Trophoblast cell (in vitro differentiated cells and primary cell): ENCODE data around the gene BABAM2.

Source experiments
- DNase-seq, 2 donors: peaks; one replicate each; pipeline ENCODE4 v3.0.0-alpha.2; 2016
- H2AFZ ChIP-seq: 2 replicates; pipeline ENCODE4 v1.6.1; 2013; ENCODE audit warnings: low read length, moderate library complexity, mild to moderate bottlenecking; ENCODE audit not compliant: insufficient read depth, poor library complexity
- H2AK5ac ChIP-seq: 2 replicates; pipeline ENCODE4 v1.6.1; 2013; ENCODE audit warnings: mild to moderate bottlenecking, low read length
- H2BK120ac ChIP-seq: 2 replicates; pipeline ENCODE4 v1.6.1; 2013; ENCODE audit warnings: low read length, mild to moderate bottlenecking, moderate library complexity; ENCODE audit not compliant: insufficient read depth, poor library complexity
- H2BK12ac ChIP-seq: 2 replicates; pipeline ENCODE4 v1.6.1; 2013; ENCODE audit warnings: mild to moderate bottlenecking, low read length, moderate library complexity
- H2BK5ac ChIP-seq: 2 replicates; pipeline ENCODE4 v1.6.1; 2013; ENCODE audit warnings: low read length, low read depth, moderate library complexity, mild to moderate bottlenecking; ENCODE audit not compliant: poor library complexity
- H3K14ac ChIP-seq: 2 replicates; pipeline ENCODE4 v1.6.1; 2013; ENCODE audit warnings: mild to moderate bottlenecking, low read length
- H3K18ac ChIP-seq: 2 replicates; pipeline ENCODE4 v1.6.1; 2013; ENCODE audit warnings: mild to moderate bottlenecking, low read length
- H3K23ac ChIP-seq: 2 replicates; pipeline ENCODE4 v1.6.1; 2013; ENCODE audit warnings: low read length
- H3K27ac ChIP-seq: 2 replicates; pipeline ENCODE4 v1.5.1; 2013; ENCODE audit warnings: low read depth, mild to moderate bottlenecking, inconsistent platforms, low read length, moderate library complexity
- H3K27me3 ChIP-seq: 2 replicates; pipeline ENCODE4 v1.6.1; 2013; ENCODE audit warnings: inconsistent platforms, mild to moderate bottlenecking, low read length, moderate library complexity; ENCODE audit not compliant: insufficient read depth
- H3K36me3 ChIP-seq, 2 experiments: 1 replicate in 1 of 2; 2 replicates in 1 of 2; pipeline ENCODE4 v1.6.1; 2013; ENCODE audit warnings: low read length in 2 of 2, mild to moderate bottlenecking in 2 of 2, moderate library complexity in 1 of 2; ENCODE audit not compliant: insufficient read depth in 2 of 2, control insufficient read depth in 1 of 2
- H3K4ac ChIP-seq: 2 replicates; pipeline ENCODE4 v1.6.1; 2013; ENCODE audit warnings: low read depth, mild to moderate bottlenecking, low read length, moderate library complexity
- H3K4me1 ChIP-seq, 2 experiments: 1 replicate in 1 of 2; 2 replicates in 1 of 2; pipeline ENCODE4 v1.6.1; 2013; ENCODE audit warnings: low read length in 2 of 2, mild to moderate bottlenecking in 2 of 2, moderate library complexity in 1 of 2; ENCODE audit not compliant: insufficient read depth in 2 of 2, control insufficient read depth in 1 of 2
- H3K4me2 ChIP-seq: 2 replicates; pipeline ENCODE4 v1.6.1; 2013; ENCODE audit warnings: inconsistent platforms, mild to moderate bottlenecking, low read length, moderate library complexity
- H3K4me3 ChIP-seq: 2 replicates; pipeline ENCODE4 v1.5.1; 2013; ENCODE audit warnings: mild to moderate bottlenecking, low read depth, low read length, inconsistent platforms
- H3K79me1 ChIP-seq: one replicate; pipeline ENCODE4 v1.6.1; 2013; ENCODE audit warnings: low read length
- H3K79me2 ChIP-seq: 2 replicates; pipeline ENCODE4 v1.6.1; 2013; ENCODE audit warnings: low read length, mild to moderate bottlenecking; ENCODE audit not compliant: control insufficient read depth, insufficient read depth, poor library complexity
- H3K9ac ChIP-seq: 2 replicates; pipeline ENCODE4 v1.6.1; 2013; ENCODE audit warnings: mild to moderate bottlenecking, low read length
- H3K9me3 ChIP-seq: 2 replicates; pipeline ENCODE4 v1.6.1; 2013; ENCODE audit warnings: low read depth, mild to moderate bottlenecking, control low read depth, inconsistent platforms, low read length; ENCODE audit not compliant: insufficient read depth
- H4K12ac ChIP-seq: 2 replicates; pipeline ENCODE4 v1.6.1; 2013; ENCODE audit warnings: low read depth, mild to moderate bottlenecking, low read length, moderate library complexity
- H4K8ac ChIP-seq: 2 replicates; pipeline ENCODE4 v1.6.1; 2013; ENCODE audit warnings: low read depth, mild to moderate bottlenecking, low read length, moderate library complexity
- H4K91ac ChIP-seq: one replicate; pipeline ENCODE4 v1.6.1; 2013; ENCODE audit warnings: low read depth, mild to moderate bottlenecking, low read length, moderate library complexity
- WGBS: extraction: QIAGEN DNeasy Blood & Tissue Kit; methylation state at CpG from one replicate; pipeline ENCODE4 v1.1.7; 2013; ENCODE audit warnings: missing lambda C conversion rate; ENCODE audit not compliant: insufficient read length, insufficient coverage; ENCODE audit errors: extremely low coverage; 5-methylcytosine and 5-hydroxymethylcytosine counted together

Gene BABAM2

DNA sequence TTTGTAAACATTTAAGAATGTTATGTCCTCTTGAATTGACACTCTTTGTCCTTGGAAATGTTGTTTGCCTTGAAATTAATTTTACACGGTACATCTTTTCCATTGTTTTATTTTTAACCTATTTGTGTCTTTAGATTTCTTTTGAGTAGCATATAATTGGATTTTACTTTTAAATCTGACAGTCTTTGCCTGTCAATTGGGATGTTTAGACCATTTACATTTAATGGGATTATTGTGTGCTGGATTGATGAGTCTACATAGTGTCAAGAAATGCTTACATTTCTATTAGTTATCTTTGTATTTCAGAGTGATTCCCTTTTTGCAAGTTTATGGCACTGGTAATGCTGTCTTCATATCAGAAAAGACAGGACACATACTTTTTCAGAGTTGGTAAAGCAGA, 61.5 kb downstream of the BABAM2 start:
- no peaks in the 10 kb centered on the region for H3K79me2 ChIP-seq
- no peaks in the 10 kb centered on the region for H3K79me1 ChIP-seq
- H2BK12ac ChIP-seq = no peak overlapping the region
- H2AK5ac ChIP-seq = no peak overlapping the region
- no peak overlapping the region for H4K8ac ChIP-seq
- H4K12ac ChIP-seq = no peak overlapping the region
- H3K4ac ChIP-seq = no peak overlapping the region
- no peak overlapping the region for H3K18ac ChIP-seq
- no peak overlapping the region for H3K4me3 ChIP-seq
- H3K4me2 ChIP-seq = no peak overlapping the region
- H3K4me1 ChIP-seq = no peaks in the 10 kb centered on the region
- no peak overlapping the region for H4K91ac ChIP-seq
- no peak overlapping the region for H2BK5ac ChIP-seq
- H2AFZ ChIP-seq = no peak overlapping the region
- peaks cover 2% of the 10 kb centered on the region for H3K9me3 ChIP-seq
- H3K27me3 ChIP-seq = no peaks in the 10 kb centered on the region
- H3K14ac ChIP-seq = no peak overlapping the region
- H3K27ac ChIP-seq = no peak overlapping the region
- no peak overlapping the region for H3K9ac ChIP-seq
- H2BK120ac ChIP-seq = no peak overlapping the region
- no peak for DNase-seq
- no peaks in the 10 kb centered on the region for H3K36me3 ChIP-seq
- no peak overlapping the region for H3K23ac ChIP-seq
- no CpG with 5 or more reads among the region's 1 CpG for WGBS

DNA sequence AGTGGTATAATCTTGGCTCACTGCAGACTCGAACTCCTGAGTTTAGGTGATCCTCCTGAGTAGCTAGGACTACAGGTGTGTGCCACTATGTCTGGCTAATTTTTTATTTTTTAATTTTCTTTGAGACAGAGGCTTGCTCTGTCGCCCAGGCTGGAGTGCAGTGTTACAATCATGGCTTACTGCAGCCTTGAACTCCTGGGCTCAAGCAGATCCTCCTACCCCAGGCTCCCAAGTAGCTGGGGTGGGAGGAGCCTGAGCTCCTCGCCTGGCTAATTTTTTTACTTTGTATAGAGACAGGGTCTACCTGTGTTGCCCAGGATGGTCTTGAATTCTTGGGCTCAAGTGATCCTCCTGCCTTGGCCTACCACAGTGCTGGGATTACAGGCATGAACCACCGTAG, 62.5 kb downstream of the BABAM2 start:
- Histone ChIP-seq H3K9ac (no peak overlapping the region), H2AK5ac (no peak overlapping the region), H3K27me3 (no peaks in the 10 kb centered on the region), H3K4ac (no peak overlapping the region), H3K79me2 (no peaks in the 10 kb centered on the region), H3K4me1 (no peaks in the 10 kb centered on the region), H3K36me3 (no peaks in the 10 kb centered on the region), H2BK120ac (no peak overlapping the region), H3K9me3 (peaks cover 2% of the 10 kb centered on the region), H3K14ac (no peak overlapping the region), H3K4me3 (peak overlapping the region; percentile 44), H2AFZ (no peak overlapping the region), H4K12ac (no peak overlapping the region), H3K23ac (no peak overlapping the region), H4K8ac (no peak overlapping the region), H2BK12ac (no peak overlapping the region), H4K91ac (no peak overlapping the region), H3K4me2 (no peak overlapping the region), H3K18ac (no peak overlapping the region), H2BK5ac (no peak overlapping the region), H3K27ac (no peak overlapping the region), H3K79me1 (no peaks in the 10 kb centered on the region)
- no peak for DNase-seq
- no CpG with 5 or more reads among the region's 4 CpGs for WGBS

DNA sequence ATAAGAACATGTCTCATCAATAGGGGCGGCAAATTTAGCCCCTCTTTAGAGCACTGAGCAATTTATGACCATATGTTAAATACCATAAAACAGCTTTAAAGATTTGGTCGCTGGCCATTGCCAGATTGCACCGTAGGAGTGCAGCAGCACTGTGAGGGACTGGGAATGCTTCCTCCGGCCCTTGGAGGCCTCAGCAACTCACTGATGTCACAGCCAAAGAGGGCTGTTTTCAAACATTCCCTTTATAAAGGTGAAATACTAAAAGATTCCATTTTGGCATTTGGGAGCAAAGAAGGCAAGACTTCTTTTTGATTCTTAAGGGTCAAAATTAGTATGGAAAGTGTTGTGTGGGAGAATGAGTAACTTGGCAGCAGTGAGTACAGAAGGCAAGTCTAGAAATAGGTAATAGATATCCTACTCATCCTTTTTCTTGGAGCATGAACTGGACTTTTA, 63.7 kb downstream of the BABAM2 start:
- WGBS = no CpG with 5 or more reads among the region's 4 CpGs
- Histone ChIP-seq H3K9ac (no peak overlapping the region), H4K91ac (no peak overlapping the region), H4K8ac (no peak overlapping the region), H2BK5ac (no peak overlapping the region), H3K14ac (no peak overlapping the region), H3K27ac (no peak overlapping the region), H2BK12ac (no peak overlapping the region), H3K9me3 (peaks cover 2% of the 10 kb centered on the region), H2AK5ac (no peak overlapping the region), H3K79me2 (no peaks in the 10 kb centered on the region), H3K4ac (no peak overlapping the region), H3K23ac (no peak overlapping the region), H3K4me3 (no peak overlapping the region), H3K79me1 (no peaks in the 10 kb centered on the region), H4K12ac (no peak overlapping the region), H2AFZ (no peak overlapping the region), H3K36me3 (no peaks in the 10 kb centered on the region), H3K18ac (no peak overlapping the region), H3K4me1 (no peaks in the 10 kb centered on the region), H2BK120ac (no peak overlapping the region), H3K4me2 (no peak overlapping the region), H3K27me3 (no peaks in the 10 kb centered on the region)
- peak in 1 of 2 donors; percentile 1 for DNase-seq

DNA sequence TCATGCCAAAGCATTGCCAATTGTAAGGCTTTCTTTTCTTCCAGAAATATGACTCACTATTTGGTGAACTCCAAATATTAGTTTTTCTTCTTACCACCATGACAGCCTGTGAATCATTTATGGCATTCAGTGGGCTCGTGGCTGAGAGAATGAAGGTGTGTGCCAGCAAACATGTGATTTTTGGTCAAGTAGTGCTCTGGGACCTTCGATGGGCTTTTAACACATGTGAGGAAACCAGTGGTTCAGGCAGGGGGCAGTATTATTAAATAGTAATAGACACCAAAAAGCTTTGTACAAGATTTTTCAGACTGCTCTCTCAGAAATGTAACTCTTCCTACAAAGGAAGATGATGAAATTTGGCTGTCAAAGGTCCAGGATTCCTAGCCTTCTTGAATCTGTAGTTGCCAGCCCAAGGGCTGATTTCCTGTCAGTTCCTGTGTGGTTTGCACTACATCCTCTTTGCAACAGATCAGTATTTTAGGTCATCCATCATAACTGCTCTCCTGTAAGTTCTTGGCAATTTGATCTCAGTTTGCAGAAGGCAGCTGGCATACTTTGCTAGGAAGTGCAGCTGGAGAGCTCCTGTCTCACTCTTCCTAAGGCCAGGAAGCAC, 64.3 kb downstream of the BABAM2 start:
- Histone ChIP-seq H3K79me1 (no peaks in the 10 kb centered on the region), H3K4me1 (no peaks in the 10 kb centered on the region), H2AFZ (no peak overlapping the region), H3K27ac (no peak overlapping the region), H2AK5ac (no peak overlapping the region), H4K12ac (no peak overlapping the region), H3K9me3 (peaks cover 2% of the 10 kb centered on the region), H3K27me3 (no peaks in the 10 kb centered on the region), H3K9ac (no peak overlapping the region), H3K18ac (no peak overlapping the region), H3K4me3 (no peak overlapping the region), H2BK12ac (no peak overlapping the region), H4K8ac (no peak overlapping the region), H2BK120ac (no peak overlapping the region), H4K91ac (no peak overlapping the region), H2BK5ac (no peak overlapping the region), H3K79me2 (no peaks in the 10 kb centered on the region), H3K4me2 (no peak overlapping the region), H3K4ac (no peak overlapping the region), H3K14ac (no peak overlapping the region), H3K36me3 (no peaks in the 10 kb centered on the region), H3K23ac (no peak overlapping the region)
- WGBS = no CpG with 5 or more reads among the region's 2 CpGs
- DNase-seq = peak; percentile 77 to 83
